GM18858 (cell line): ENCODE measurements around the gene RNF111.
"Not testable (repeated sequence)": the region's sequence is repeated elsewhere in the genome, so short reads cannot be mapped to it uniquely, and the experiment has no call there.

ENCODE experiments used
- ATAC-seq: cut with Tn5 transposase; IDR thresholded peaks from one replicate; pipeline ENCODE4 v1.9.1; 2021; ENCODE audit not compliant: unreplicated experiment

The RNF111 gene

DNA sequence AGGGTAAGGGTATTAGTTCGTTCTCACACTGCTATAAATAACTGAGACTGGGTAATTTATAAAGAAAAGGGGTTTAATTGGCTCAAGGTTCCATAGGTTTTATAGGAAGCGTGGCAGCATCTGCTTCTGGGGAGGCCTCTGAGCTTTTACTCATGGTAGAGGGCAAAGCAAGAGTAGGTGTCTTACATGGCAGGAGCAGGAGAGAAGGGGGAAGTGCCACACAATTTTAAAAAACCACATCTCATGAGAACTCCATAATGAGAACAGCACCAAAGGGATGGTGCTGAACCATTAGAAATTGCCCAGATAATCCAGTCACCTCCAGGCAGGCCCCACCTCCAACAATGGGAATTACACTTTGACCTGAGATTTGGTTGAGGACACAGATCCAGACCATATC lies 12.2 kb downstream of the RNF111 start:
- no peak for ATAC-seq

DNA sequence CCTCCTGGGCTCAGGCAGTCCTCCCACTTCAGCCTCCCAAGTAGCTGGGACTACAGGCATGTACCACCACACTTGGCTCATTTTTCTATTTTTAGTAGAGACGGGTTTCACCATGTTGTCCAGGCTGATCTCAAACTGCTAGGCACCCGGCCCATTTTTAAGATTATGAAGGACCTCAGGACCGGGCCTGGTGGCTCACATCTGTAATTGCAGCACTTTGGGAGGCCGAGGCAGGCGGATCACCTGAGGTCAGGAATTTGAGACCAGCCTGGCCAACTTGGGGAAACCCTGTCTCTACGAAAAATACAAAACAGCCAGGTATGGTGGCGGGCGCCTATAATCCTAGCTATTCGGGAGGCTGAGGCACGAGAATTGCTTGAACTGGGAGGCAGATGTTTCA lies 12.8 kb downstream of the RNF111 start:
- ATAC-seq: not testable (repeated sequence)

DNA sequence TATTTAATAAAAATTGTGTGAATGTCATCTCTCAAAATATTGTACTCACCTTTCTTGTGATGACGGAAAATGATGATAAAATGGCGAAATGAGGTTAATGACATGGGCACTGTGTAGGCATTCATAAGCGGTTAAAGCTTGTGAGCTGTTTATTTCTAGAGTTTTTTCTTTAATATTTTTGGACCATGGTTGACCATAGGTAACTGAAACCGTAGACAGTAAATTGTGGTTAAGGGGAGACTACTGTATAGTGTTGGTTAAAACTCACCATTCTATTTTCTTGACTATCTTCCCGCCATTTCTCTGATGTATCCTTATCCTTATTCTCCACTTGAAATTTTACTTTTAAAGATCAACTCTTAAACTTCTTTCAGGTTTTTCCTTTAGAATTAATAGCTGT lies 14.5 kb downstream of the RNF111 start:
- ATAC-seq: no peak

DNA sequence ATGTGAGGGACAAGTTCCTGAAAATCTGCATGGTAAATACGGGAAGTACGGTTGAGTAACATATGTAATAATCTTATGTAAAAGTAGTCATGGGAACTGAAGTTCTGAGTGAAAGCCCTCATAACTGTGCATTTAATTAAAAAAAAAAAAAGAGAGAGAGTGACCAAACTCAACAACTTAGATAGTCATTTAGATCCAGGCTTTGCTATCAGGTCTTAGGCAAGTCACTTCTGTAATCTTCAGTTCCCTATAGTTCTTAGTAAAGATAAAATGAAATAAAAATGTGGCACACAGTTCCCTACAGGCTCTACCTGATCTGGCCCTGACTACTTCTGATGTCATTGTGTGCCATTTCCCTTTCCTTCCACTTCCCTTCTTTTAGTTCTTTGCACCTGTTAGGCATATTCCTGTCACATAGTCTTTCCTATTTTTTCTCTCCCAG lies 15.0 kb downstream of the RNF111 start:
- peak; percentile 55 for ATAC-seq

DNA sequence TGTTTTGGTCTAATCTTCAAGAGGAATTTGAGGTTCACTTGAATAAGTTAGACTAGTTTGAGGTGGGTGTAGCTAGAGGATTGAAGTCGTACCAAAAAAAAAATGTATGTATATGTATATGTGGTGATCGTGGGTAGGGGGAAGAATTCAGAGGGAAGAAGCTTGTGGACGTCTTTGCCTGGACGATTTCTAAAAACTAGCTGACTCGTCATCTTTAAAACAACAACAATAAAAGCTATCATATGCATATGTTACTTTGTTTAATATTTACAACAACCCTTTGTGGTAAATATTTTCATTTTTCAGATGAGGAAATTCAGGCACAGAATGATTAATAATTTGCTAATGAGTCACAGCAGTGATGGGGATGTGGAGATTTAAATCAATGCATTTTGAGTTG lies 18.1 kb downstream of the RNF111 start:
- ATAC-seq: no peak

DNA sequence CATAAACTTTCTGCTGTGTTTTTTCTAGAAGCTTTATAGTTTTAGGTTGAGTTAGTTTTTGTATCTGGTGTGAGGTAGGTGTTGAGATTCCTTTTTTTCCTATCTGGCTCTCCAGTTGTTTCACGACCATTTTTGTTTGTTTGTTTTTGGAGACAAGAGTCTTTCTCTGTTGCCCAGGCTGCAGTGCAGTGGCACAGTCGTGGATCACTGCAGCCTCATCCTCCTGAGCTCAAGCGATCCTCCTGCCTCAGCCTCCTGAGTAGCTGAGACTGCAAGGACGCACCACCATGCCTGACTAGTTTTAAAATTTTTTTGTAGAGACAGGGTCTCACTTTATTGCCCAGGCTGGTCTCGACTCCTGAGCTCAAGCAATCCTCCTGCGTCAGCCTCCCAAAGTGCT lies 20.6 kb downstream of the RNF111 start:
- no peak for ATAC-seq

DNA sequence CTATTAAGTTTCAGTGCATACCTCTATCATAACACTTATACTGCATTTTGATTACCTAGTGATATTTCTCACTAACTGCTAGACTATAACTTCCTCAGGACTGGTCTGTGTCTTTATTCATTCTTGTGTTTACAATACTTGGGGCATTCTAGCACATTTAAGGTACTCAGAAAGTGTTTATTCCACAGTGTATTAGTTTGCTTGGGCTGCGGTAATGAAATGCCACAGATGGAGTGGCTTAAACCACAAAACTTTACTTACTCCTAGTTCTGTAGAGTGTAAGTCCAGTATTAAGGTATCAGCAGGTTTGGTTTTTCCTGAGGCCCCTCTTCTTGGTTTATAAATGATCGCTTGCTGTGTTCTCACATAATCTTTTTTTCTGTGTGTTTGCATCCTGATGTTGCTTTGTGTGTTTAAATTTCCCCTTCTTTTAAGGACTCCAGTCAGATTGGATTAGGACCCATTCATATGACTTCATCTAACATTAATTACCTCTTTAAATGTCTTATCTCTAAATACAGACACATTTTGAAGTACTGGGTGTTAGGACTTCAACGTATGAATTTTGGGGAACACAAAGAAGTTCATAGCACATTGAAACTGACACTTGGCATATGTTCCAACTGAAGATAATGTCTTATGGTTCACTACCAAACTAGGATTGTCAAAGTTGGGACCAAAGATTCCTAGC lies 23.9 kb downstream of the RNF111 start:
- no peak for ATAC-seq

DNA sequence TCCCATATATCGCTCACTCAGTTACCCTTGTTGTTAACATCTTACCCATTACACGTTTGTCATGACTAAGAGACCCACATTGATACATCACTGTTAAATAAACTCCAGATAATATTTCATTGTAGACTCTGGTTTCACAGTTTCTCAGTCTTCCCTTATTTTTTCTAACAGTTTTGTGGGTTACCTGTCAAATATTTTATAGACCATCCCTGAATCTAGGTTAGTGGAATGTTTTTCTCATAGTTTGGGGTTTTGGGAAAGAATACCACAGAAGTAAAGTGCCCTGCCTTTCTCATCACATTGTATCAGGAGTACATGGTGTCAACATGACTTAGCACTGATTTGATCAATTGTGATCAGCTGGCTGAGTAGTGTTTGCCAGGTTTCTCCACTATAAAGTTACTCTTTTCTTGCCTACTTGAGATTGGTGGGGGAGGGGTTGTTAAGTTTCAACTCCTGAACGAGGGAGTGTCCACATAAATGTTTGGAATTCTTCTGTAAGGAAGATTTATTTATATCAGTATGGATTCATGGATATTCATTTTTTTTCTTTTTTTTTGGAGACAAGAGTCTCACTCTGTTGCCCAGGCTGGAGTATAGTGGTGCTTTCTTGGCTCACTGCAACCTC lies 25.9 kb downstream of the RNF111 start:
- ATAC-seq: no peak

DNA sequence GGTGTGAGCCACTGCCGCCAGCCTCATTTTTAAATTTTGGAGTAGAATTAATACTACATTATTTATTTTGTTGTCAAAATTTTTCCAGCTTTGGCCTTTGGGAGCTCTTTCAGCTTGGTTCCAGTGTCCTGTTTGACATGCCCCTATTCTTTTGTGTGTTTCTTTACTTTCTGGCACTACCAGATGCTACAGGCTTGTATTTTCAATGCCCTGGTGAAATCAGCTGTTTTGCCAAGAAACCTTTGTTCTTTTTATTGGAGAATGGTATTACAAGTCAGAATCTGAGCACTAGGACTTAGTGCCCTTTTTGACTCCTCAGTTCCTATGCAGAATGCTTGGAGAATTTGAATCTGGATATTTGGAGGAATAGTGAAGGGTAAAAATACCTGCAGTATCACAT lies 26.6 kb downstream of the RNF111 start:
- no peak for ATAC-seq

- ATAC-seq: no peak
Measured at GRCh38 chr15:59017449-59017848, 30.0 kb downstream of the RNF111 start.

GRCh38 chr15:59018833-59019232 lies 31.4 kb downstream of the RNF111 start:
- no peak for ATAC-seq

GRCh38 chr15:59020322-59020721 lies 32.9 kb downstream of the RNF111 start:
- ATAC-seq: no peak

GRCh38 chr15:59022188-59022587 lies 34.7 kb downstream of the RNF111 start:
- ATAC-seq: no peak

GRCh38 chr15:59026207-59026606 lies 38.7 kb downstream of the RNF111 start:
- ATAC-seq: no peak

DNA sequence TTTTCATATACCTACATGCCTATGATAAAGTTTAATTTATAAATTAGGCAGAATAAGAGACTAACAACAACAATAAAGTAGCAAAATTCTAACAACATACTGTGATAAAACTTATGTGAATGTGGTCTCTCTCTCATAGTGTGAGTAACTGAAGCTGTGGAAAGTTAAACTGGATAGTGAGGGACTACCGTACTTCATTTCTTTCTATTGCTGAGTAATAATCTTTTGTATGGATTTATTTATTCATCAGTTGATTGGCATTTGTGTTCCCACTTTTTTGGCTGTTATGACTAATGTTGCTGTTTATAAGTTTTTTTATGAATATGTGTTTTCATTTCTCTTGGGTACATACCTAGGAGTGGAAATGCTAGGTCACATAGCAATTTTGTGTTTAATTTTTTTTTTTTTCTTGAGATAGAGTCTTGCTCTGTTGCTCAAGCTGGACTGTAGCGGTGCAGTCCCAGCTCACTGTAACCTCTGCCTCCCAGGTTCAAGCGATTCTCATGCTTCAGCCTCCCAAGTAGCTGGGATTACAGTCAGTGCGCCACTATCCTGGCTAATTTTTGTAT lies 41.0 kb downstream of the RNF111 start:
- no peak for ATAC-seq

DNA sequence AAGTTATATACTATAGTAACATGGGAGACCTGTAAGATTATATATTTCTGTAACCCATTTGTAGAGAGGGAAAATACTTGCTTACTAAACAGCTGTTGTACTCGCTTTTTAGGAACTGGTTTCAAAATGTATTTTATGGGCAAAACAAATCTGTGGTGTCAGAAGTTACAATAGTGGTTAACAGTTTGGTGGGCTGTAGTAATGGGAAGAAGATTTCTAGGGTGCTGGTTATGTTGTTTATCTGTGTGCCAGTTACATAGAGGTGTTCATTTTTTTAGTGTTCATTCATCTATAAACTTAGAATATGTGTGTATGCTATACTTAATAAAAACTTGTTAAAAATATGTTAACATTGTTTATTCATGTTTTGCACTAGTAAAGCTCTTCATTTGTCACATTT lies 42.1 kb downstream of the RNF111 start:
- ATAC-seq: no peak

DNA sequence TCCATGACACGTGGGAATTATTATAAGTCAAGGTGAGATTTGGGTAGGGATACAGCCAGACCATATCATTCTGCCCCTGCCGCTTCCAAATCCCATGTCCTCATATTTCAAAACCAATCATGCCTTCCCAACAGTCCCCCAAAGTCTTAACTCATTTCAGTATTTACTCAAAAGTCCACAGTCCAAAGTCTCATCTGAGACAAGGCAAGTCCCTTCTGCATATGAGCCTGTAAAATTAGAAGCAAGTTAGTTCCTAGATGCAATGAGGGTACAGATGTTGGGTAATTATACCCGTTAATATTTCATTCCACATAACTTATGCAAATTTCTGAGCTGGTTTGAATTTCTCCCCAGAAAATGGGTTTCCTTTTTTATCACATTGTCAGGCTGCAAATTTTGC lies 47.7 kb downstream of the RNF111 start:
- ATAC-seq: no peak

GRCh38 chr15:59039225-59039624 lies 51.8 kb downstream of the RNF111 start:
- ATAC-seq: no peak

DNA sequence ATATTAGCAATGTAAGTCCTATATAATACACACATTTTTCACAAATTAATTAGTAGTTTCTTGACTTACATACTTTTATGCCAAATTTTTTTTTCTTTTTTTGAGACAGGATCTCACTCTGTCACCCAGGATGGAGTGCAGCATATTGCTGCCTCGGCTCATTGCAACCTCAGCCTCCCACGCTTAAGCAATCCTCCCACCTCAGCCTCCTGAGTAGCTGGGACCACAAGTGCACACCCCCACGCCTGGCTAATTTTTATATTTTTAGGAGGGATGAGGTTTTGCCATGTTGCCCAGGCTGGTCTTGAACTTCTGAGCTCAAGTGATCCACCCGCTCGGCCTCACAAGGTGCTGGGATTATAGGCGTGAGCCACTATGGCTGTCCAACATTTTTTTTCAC lies 54.6 kb downstream of the RNF111 start:
- no peak for ATAC-seq

DNA sequence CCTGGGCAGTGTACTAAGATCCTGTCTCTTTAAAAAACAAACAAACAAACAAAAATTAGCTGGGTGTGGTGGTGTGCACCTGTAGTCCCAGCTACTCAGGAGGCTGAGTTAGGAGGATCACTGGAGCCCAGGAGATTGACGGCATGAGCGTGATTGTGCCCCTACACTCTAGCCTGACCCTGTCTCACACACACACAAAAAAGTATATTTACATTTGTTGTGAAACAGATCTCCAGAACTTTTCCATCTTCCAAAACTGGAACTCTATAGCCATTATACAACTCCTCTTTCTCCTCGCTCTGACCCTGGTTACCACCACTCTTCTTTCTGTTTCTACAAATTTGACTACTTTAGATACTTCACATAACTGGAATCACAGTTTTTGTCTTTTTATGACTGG lies 61.4 kb downstream of the RNF111 start:
- ATAC-seq: no peak

- ATAC-seq: no peak
Measured at GRCh38 chr15:59051873-59052861, 64.7 kb downstream of the RNF111 start.
